Activated CD4-positive, alpha-beta T cell treated with anti-CD3 and anti-CD28 coated beads for 36 hours (primary cell): Measurements from ENCODE around the gene C19orf38. TPM values are rescaled to one million over a fixed set of nuclear protein-coding genes. Genes with fewer than 3 reads are reported as not detected.
"Not testable (repeated sequence)": the region's sequence is repeated elsewhere in the genome, so short reads cannot be mapped to it uniquely, and the experiment has no call there.

ENCODE experiments used
- ATAC-seq: fragments of 200-7000 bp; cut with Tn5 transposase; one replicate; pipeline ENCODE4 v1.10.0; 2021; ENCODE audit warnings: mild to moderate bottlenecking, moderate library complexity
- CTCF ChIA-PET: fragments of 350-600 bp; sonication (Branson Sonifier 250); formaldehyde crosslinking; loops from one replicate; lab custom pipeline; 2021; ENCODE audit warnings: antibody characterized with exemption; lab: Charles Lee
- POLR2A ChIA-PET: fragments of 350-600 bp; sonication (Branson Sonifier 250); formaldehyde crosslinking; loops from one replicate; lab custom pipeline; 2021; ENCODE audit warnings: antibody characterized with exemption, inconsistent platforms; lab: Charles Lee
- DNase-seq: peaks from one replicate; pipeline ENCODE4 v3.0.0-alpha.2; 2020
- H3K27ac Mint-ChIP-seq: one replicate; pipeline ENCODE4 v1.8.0; 2021; ENCODE audit warnings: mixed read lengths
- H3K27me3 Mint-ChIP-seq: one replicate; pipeline ENCODE4 v1.8.0; 2021; ENCODE audit warnings: mixed read lengths
- H3K36me3 Mint-ChIP-seq: one replicate; pipeline ENCODE4 v1.8.0; 2021; ENCODE audit warnings: low read depth, mixed read lengths
- H3K4me1 Mint-ChIP-seq: one replicate; pipeline ENCODE4 v1.8.0; 2021; ENCODE audit warnings: mixed read lengths
- H3K4me3 Mint-ChIP-seq: one replicate; pipeline ENCODE4 v1.8.0; 2021; ENCODE audit warnings: mild to moderate bottlenecking, moderate library complexity, mixed read lengths
- H3K9me3 Mint-ChIP-seq: one replicate; pipeline ENCODE4 v1.8.0; 2021; ENCODE audit warnings: low read depth, mixed read lengths
- intact Hi-C, 2 experiments: fragments of 100-400 bp; cut with DNase I in 1 of 2; cut with micrococcal nuclease in 1 of 2; formaldehyde crosslinking; loops; one replicate each; pipeline versions ENCODE4 v1.14.2 to v1.15.1; 2022 to 2024; cut with DNase I, micrococcal nuclease
- total RNA-seq, 2 experiments: library from RNA; stranded (reverse); gene quantifications; one replicate each; pipeline ENCODE4 v1.2.3, GENCODE V29; 2021

Gene C19orf38
- total RNA-seq, 2 experiments from 2014 or later = 2.7 to 3.6 TPM

- peaks cover 10% of the 10 kb centered on the region for H3K36me3 Mint-ChIP-seq
- POLR2A ChIA-PET = interaction anchor here (0.5 to 3.4 kb wide), 11 partner anchors 22 to 545 kb away, joined by 3 to 21 read pairs (median 4); partner anchors contain the start of genes DNM2, LDLR and QTRT1
- H3K9me3 Mint-ChIP-seq = peaks cover 4% of the 10 kb centered on the region
- peak overlapping the region; percentile 99 for H3K27ac Mint-ChIP-seq
- H3K4me3 Mint-ChIP-seq = peak overlapping the region; percentile 94
- intact Hi-C loops = loop anchor here (1.0 kb wide), 10 partner anchors 35 to 503 kb away; partner anchors contain the start of genes CARM1 (in 2 of the 2), ILF3 (in 1 of the 2), KRI1 (in 1 of the 2) and RAVER1 (in 1 of the 2)
- H3K4me1 Mint-ChIP-seq = peaks cover 15% of the 10 kb centered on the region
- no peaks in the 10 kb centered on the region for H3K27me3 Mint-ChIP-seq
- CTCF ChIA-PET = interaction anchor here (0.6 to 6.3 kb wide), 16 partner anchors 13 to 270 kb away, joined by 3 to 59 read pairs (median 4); partner anchors contain the start of genes CARM1, DNM2 and QTRT1
- DNase-seq (peak; percentile 93), ATAC-seq (peak; percentile 47)
Measured at GRCh38 chr19:10836479-10837330, 11.5 kb upstream of the C19orf38 start.

- intact Hi-C loops, DNase-seq, H3K27me3 Mint-ChIP-seq, H3K4me3 Mint-ChIP-seq, ATAC-seq, H3K27ac Mint-ChIP-seq, H3K9me3 Mint-ChIP-seq, POLR2A ChIA-PET: not testable (repeated sequence)
- Mint-ChIP-seq H3K36me3 (peaks cover 10% of the 10 kb centered on the region), H3K4me1 (peaks cover 15% of the 10 kb centered on the region)
- CTCF ChIA-PET = interaction anchor here (0.7 to 6.3 kb wide), 4 partner anchors 21 to 121 kb away, joined by 3 to 59 read pairs (median 10); partner anchors contain the start of gene DNM2
Measured at GRCh38 chr19:10837649-10838048, 10.6 kb upstream of the C19orf38 start.

- Mint-ChIP-seq H3K27me3 (no peaks in the 10 kb centered on the region), H3K9me3 (peaks cover 4% of the 10 kb centered on the region), H3K27ac (no peak overlapping the region), H3K4me3 (no peak overlapping the region), H3K4me1 (peaks cover 15% of the 10 kb centered on the region), H3K36me3 (peaks cover 7% of the 10 kb centered on the region)
- CTCF ChIA-PET = interaction anchor here (1.0 to 6.3 kb wide), 4 partner anchors 10 to 139 kb away, joined by 3 to 59 read pairs (median 4); partner anchors contain the start of gene C19orf38
- DNase-seq (no peak), ATAC-seq (no peak)
- intact Hi-C loops = no loop called here
- POLR2A ChIA-PET = interaction anchor here (0.5 to 0.6 kb wide), 2 partner anchors 98 to 504 kb away, joined by 3 read pairs; no protein-coding TSS in a partner anchor
Measured at GRCh38 chr19:10838377-10838776, 9.8 kb upstream of the C19orf38 start.

GRCh38 chr19:10839114-10840050, 8.8 kb upstream of the C19orf38 start:
- H3K4me3 Mint-ChIP-seq = no peak overlapping the region
- peaks cover 4% of the 10 kb centered on the region for H3K9me3 Mint-ChIP-seq
- ChIA-PET POLR2A (interaction anchor here (0.5 to 0.7 kb wide), 2 partner anchors 97 to 909 kb away, joined by 3 to 4 read pairs; no protein-coding TSS in a partner anchor), CTCF (interaction anchor here (0.6 to 6.3 kb wide), 5 partner anchors 9 to 140 kb away, joined by 3 to 59 read pairs (median 3); partner anchors contain the start of gene C19orf38)
- H3K27me3 Mint-ChIP-seq = no peaks in the 10 kb centered on the region
- H3K27ac Mint-ChIP-seq = no peak overlapping the region
- H3K36me3 Mint-ChIP-seq = peaks cover 7% of the 10 kb centered on the region
- no peak for ATAC-seq
- DNase-seq = no peak
- intact Hi-C loops = no loop called here
- peaks cover 15% of the 10 kb centered on the region for H3K4me1 Mint-ChIP-seq

GRCh38 chr19:10842788-10843187, 5.4 kb upstream of the C19orf38 start:
- no peak for ATAC-seq
- ChIA-PET POLR2A (no interaction called here), CTCF (interaction anchor here (1.5 kb wide), 1 partner anchor 21 kb away, joined by 6 read pairs; no protein-coding TSS in a partner anchor)
- peaks cover 5% of the 10 kb centered on the region for H3K9me3 Mint-ChIP-seq
- no peaks in the 10 kb centered on the region for H3K27me3 Mint-ChIP-seq
- H3K36me3 Mint-ChIP-seq = peaks cover 5% of the 10 kb centered on the region
- no peak overlapping the region for H3K27ac Mint-ChIP-seq
- no peaks in the 10 kb centered on the region for H3K4me1 Mint-ChIP-seq
- intact Hi-C loops = no loop called here
- H3K4me3 Mint-ChIP-seq = no peak overlapping the region
- no peak for DNase-seq

- intact Hi-C loops = no loop called here
- Mint-ChIP-seq H3K9me3 (peaks cover 5% of the 10 kb centered on the region), H3K4me3 (no peak overlapping the region), H3K36me3 (peaks cover 5% of the 10 kb centered on the region), H3K27ac (no peak overlapping the region), H3K4me1 (peaks cover 6% of the 10 kb centered on the region), H3K27me3 (no peaks in the 10 kb centered on the region)
- DNase-seq = no peak
- ChIA-PET POLR2A (interaction anchor here (0.6 to 0.7 kb wide), 2 partner anchors 209 to 1023 kb away, joined by 3 read pairs; no protein-coding TSS in a partner anchor), CTCF (interaction anchor here (0.5 to 1.4 kb wide), 6 partner anchors 8 to 28 kb away, joined by 3 to 7 read pairs (median 4); no protein-coding TSS in a partner anchor)
- no peak for ATAC-seq
Measured at GRCh38 chr19:10846500-10847202, 1.6 kb upstream of the C19orf38 start.

GRCh38 chr19:10850631-10851030, 2.4 kb downstream of the C19orf38 start:
- no peak for ATAC-seq
- H3K4me3 Mint-ChIP-seq = no peak overlapping the region
- H3K9me3 Mint-ChIP-seq = peaks cover 5% of the 10 kb centered on the region
- peaks cover 6% of the 10 kb centered on the region for H3K4me1 Mint-ChIP-seq
- no peak for DNase-seq
- H3K27ac Mint-ChIP-seq = no peak overlapping the region
- peaks cover 5% of the 10 kb centered on the region for H3K36me3 Mint-ChIP-seq
- intact Hi-C loops = no loop called here
- no peaks in the 10 kb centered on the region for H3K27me3 Mint-ChIP-seq
- ChIA-PET CTCF (interaction anchor here (1.0 to 3.9 kb wide), 4 partner anchors 11 to 112 kb away, joined by 4 to 21 read pairs (median 6); partner anchors contain the start of gene TMED1), POLR2A (no interaction called here)

GRCh38 chr19:10852098-10852800, 4.0 kb downstream of the C19orf38 start:
- H3K27ac Mint-ChIP-seq = no peak overlapping the region
- DNase-seq = no peak
- H3K4me3 Mint-ChIP-seq = no peak overlapping the region
- no peaks in the 10 kb centered on the region for H3K9me3 Mint-ChIP-seq
- peaks cover 6% of the 10 kb centered on the region for H3K4me1 Mint-ChIP-seq
- no peak for ATAC-seq
- no peaks in the 10 kb centered on the region for H3K36me3 Mint-ChIP-seq
- ChIA-PET CTCF (interaction anchor here (6.6 kb wide), 1 partner anchor 15 kb away, joined by 70 read pairs; the partner anchor contains the start of gene CARM1), POLR2A (no interaction called here)
- H3K27me3 Mint-ChIP-seq = no peaks in the 10 kb centered on the region
- intact Hi-C loops = no loop called here

- Mint-ChIP-seq H3K27me3 (no peaks in the 10 kb centered on the region), H3K4me1 (peaks cover 6% of the 10 kb centered on the region), H3K9me3 (no peaks in the 10 kb centered on the region), H3K27ac (no peak overlapping the region), H3K4me3 (no peak overlapping the region), H3K36me3 (no peaks in the 10 kb centered on the region)
- intact Hi-C loops = no loop called here
- ATAC-seq (no peak), DNase-seq (no peak)
- POLR2A ChIA-PET = interaction anchor here (0.9 kb wide), 1 partner anchor 23 kb away, joined by 13 read pairs; no protein-coding TSS in a partner anchor
- CTCF ChIA-PET = interaction anchor here (0.6 to 6.6 kb wide), 3 partner anchors 14 to 85 kb away, joined by 3 to 70 read pairs (median 4); partner anchors contain the start of genes CARM1 and TMED1
Measured at GRCh38 chr19:10852941-10853340, 4.7 kb downstream of the C19orf38 start.
